Naive thymus-derived CD8-positive, alpha-beta T cell (primary cell): Measurements from ENCODE around the gene CACNA2D2. TPM values are rescaled to one million over a fixed set of nuclear protein-coding genes. Genes with fewer than 3 reads are reported as not detected.

Source experiments
- ATAC-seq, 2 donors: fragments of 150-1000 bp; cut with Tn5 transposase in 1 of 2; sonication (Bioruptor Pico), chemical (Tn5 transposase) in 1 of 2; 1 replicate in 1 of 2; 2 replicates in 1 of 2; pipeline ENCODE4 v1.10.0; 2021; ENCODE audit warnings: mild to moderate bottlenecking in 2 of 2, moderate library complexity in 2 of 2
- POLR2A ChIA-PET: fragments of 350-600 bp; sonication (Branson Sonifier 250); formaldehyde crosslinking; loops from one replicate; lab custom pipeline; 2021; ENCODE audit warnings: antibody characterized with exemption; lab: Charles Lee
- DNase-seq, 10 donors: peaks; one replicate each; pipeline versions ENCODE4 v3.0.0 to v3.0.0-alpha.2; 2020 to 2022
- H3K27ac Mint-ChIP-seq, 10 donors: one replicate each; pipeline ENCODE4 v1.8.0; 2020 to 2022; ENCODE audit warnings: mild to moderate bottlenecking in 10 of 10, mixed read lengths in 10 of 10, moderate library complexity in 4 of 10, inconsistent platforms in 1 of 10
- H3K27me3 Mint-ChIP-seq, 5 donors: one replicate each; pipeline ENCODE4 v1.8.0; 2021 to 2022; ENCODE audit warnings: mixed read lengths in 5 of 5
- H3K36me3 Mint-ChIP-seq, 3 donors: one replicate each; pipeline ENCODE4 v1.8.0; 2020 to 2022; ENCODE audit warnings: mixed read lengths in 3 of 3, mild to moderate bottlenecking in 2 of 3, inconsistent platforms in 1 of 3
- H3K4me1 Mint-ChIP-seq, 4 donors: one replicate each; pipeline ENCODE4 v1.8.0; 2021 to 2022; ENCODE audit warnings: mixed read lengths in 4 of 4
- H3K4me3 Mint-ChIP-seq, 10 donors: one replicate each; pipeline ENCODE4 v1.8.0; 2020 to 2022; ENCODE audit warnings: mild to moderate bottlenecking in 10 of 10, mixed read lengths in 10 of 10, moderate library complexity in 6 of 10, inconsistent platforms in 1 of 10
- H3K9me3 Mint-ChIP-seq, 9 donors: one replicate each; pipeline ENCODE4 v1.8.0; 2020 to 2022; ENCODE audit warnings: mixed read lengths in 9 of 9, mild to moderate bottlenecking in 3 of 9, inconsistent platforms in 1 of 9, moderate library complexity in 1 of 9
- polyA plus RNA-seq, 3 donors: library from polyadenylated mRNA; unstranded; fragments of 300-500 nt; fragmentation: Illumina TruSeq; gene quantifications; one replicate each; pipeline ENCODE4 v1.2.3, GENCODE V29; 2021
- total RNA-seq, 8 experiments: library from RNA in 2 of 8; stranded (reverse) in 2 of 8; gene quantifications; one replicate each; pipeline ENCODE4 v1.2.3 and lab custom pipeline; 2021 to 2026

CACNA2D2 gene
- total and polyA plus RNA-seq, 5 experiments from 2014 or later, result 0.40 to 4.9 (median 1.5) TPM

GRCh38 chr3:50350527-50351322 lies 152.7 kb downstream of the CACNA2D2 start, which contains the start of the genes CYB561D2 and NPRL2:
TSS of gene CYB561D2 (plus strand) at chr3:50350862. CDS start at chr3:50351434, 572 bp downstream.
TSS of gene NPRL2 (minus strand) at chr3:50350775. CDS start at chr3:50350652, 123 bp downstream.
- peak within 1 kb of the TSS; percentile 94 to 99 (median 97) for H3K4me3 Mint-ChIP-seq

GRCh38 chr3:50350213-50350526 lies 153.3 kb downstream of the CACNA2D2 start:
- Mint-ChIP-seq H3K27ac (peak overlapping the region; percentile 98 to 100 (median 99)), H3K27me3 (no peaks in the 10 kb centered on the region), H3K9me3 (no peaks in the 10 kb centered on the region), H3K4me3 (peak overlapping the region; percentile 94 to 99 (median 97)), H3K4me1 (peaks cover 32 to 81% (median 70%) of the 10 kb centered on the region in 4 donors), H3K36me3 (peaks cover 0 to 35% (median 6%) of the 10 kb centered on the region in 3 donors)
- no peak for DNase-seq
- POLR2A ChIA-PET, result interaction anchor here (0.6 to 11.6 kb wide), 20 partner anchors 9 to 1355 kb away, joined by 3 to 318 read pairs (median 6); partner anchors contain the start of genes C3orf18, CISH, HEMK1 and HYAL3
- ATAC-seq, result no peak

More at GRCh38 chr3:50350527-50351322, 152.7 kb downstream of the CACNA2D2 start, which contains the start of the genes CYB561D2 and NPRL2:
- no peaks in the 10 kb centered on the region for H3K9me3 Mint-ChIP-seq
- H3K27me3 Mint-ChIP-seq, result no peaks in the 10 kb centered on the region
- peak within 1 kb of the TSS; percentile 98 to 100 (median 99) for H3K27ac Mint-ChIP-seq
- peaks cover 0 to 40% (median 6%) of the 10 kb centered on the region in 3 donors for H3K36me3 Mint-ChIP-seq
- ATAC-seq (peak; percentile 89 to 90), DNase-seq (peak; percentile 97 to 99 (median 99))
- POLR2A ChIA-PET, result interaction anchor here (0.5 to 11.6 kb wide), 22 partner anchors 9 to 1355 kb away, joined by 3 to 318 read pairs (median 4); partner anchors contain the start of genes C3orf18, CISH, DCAF1 and HEMK1
- peaks cover 34 to 82% (median 68%) of the 10 kb centered on the region in 4 donors for H3K4me1 Mint-ChIP-seq

DNA sequence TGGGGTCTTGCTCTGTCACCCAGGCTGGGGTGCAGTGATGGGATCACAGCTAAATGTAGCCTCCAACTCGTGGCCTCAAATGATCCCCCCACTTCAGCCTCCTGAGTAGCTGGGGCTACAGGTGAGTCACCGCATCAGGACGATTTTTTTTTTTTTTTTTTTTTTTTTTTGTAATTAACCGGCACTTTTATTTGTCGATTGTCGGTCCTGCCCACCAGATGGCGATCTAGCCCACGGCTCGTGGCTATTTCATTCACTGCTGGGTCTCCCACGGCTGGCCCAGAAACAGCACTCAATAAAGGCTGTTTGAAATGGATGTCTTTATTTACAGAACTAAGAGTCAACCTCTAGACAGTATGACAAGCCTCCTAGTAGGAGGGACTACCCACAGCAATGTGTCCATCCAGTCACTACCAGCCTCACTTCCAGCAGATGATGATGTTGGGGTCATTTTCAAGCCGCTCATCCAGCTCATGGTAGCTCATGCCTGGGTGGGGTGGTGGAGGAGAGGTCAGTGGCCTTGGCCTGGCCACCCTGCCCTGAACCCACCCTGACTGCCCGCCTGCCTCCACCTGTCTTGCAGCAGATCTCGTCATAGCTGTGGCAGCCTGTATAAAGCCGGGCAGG lies 156.1 kb downstream of the CACNA2D2 start:
- POLR2A ChIA-PET, result interaction anchor here (0.7 to 14.5 kb wide), 6 partner anchors 5 to 48 kb away, joined by 3 to 318 read pairs (median 54); partner anchors contain the start of genes CYB561D2, HYAL3, NAA80 and NPRL2
- peak; percentile 57 to 86 (median 70) for DNase-seq
- Mint-ChIP-seq H3K4me3 (peak overlapping the region in 8 of 10 donors; percentile 8 to 96 (median 50)), H3K36me3 (peaks cover 0 to 20% (median 4%) of the 10 kb centered on the region in 3 donors), H3K9me3 (no peaks in the 10 kb centered on the region), H3K27ac (peak overlapping the region in 9 of 10 donors; percentile 21 to 99 (median 81)), H3K27me3 (no peaks in the 10 kb centered on the region), H3K4me1 (peaks cover 31 to 82% (median 74%) of the 10 kb centered on the region in 4 donors)
- peak in 1 of 2 donors; percentile 3 for ATAC-seq

GRCh38 chr3:50345586-50346234 lies 157.7 kb downstream of the CACNA2D2 start, which contains the start of gene ZMYND10:
TSS of gene ZMYND10 (minus strand) at chr3:50345732. CDS start at chr3:50345579, 153 bp downstream.
- H3K27ac Mint-ChIP-seq, result peak within 1 kb of the TSS in 8 of 10 donors; percentile 26 to 87 (median 60)
- DNase-seq (peak; percentile 62 to 85 (median 72)), ATAC-seq (peak; percentile 17 to 29)
- no peaks in the 10 kb centered on the region for H3K9me3 Mint-ChIP-seq
- H3K4me1 Mint-ChIP-seq, result peaks cover 27 to 80% (median 74%) of the 10 kb centered on the region in 4 donors
- peaks cover 0 to 17% (median 4%) of the 10 kb centered on the region in 3 donors for H3K36me3 Mint-ChIP-seq
- H3K4me3 Mint-ChIP-seq, result peak within 1 kb of the TSS; percentile 63 to 82 (median 72)
- POLR2A ChIA-PET, result interaction anchor here (0.7 to 14.5 kb wide), 9 partner anchors 7 to 266 kb away, joined by 3 to 318 read pairs (median 4); partner anchors contain the start of genes CISH, CYB561D2, HYAL3 and NAA80
- no peaks in the 10 kb centered on the region for H3K27me3 Mint-ChIP-seq

GRCh38 chr3:50345008-50345407 lies 158.4 kb downstream of the CACNA2D2 start:
- POLR2A ChIA-PET, result interaction anchor here (0.6 to 14.5 kb wide), 9 partner anchors 7 to 398 kb away, joined by 3 to 318 read pairs (median 4); partner anchors contain the start of genes CISH, CYB561D2, HYAL3 and NAA80
- peak overlapping the region in 1 of 10 donors; percentile 21 for H3K27ac Mint-ChIP-seq
- no peak for DNase-seq
- H3K9me3 Mint-ChIP-seq, result no peaks in the 10 kb centered on the region
- H3K4me1 Mint-ChIP-seq, result peaks cover 20 to 76% (median 70%) of the 10 kb centered on the region in 4 donors
- H3K36me3 Mint-ChIP-seq, result peaks cover 0 to 17% (median 4%) of the 10 kb centered on the region in 3 donors
- H3K27me3 Mint-ChIP-seq, result no peaks in the 10 kb centered on the region
- ATAC-seq, result no peak
- H3K4me3 Mint-ChIP-seq, result peak overlapping the region in 7 of 10 donors; percentile 11 to 82 (median 63)

DNA sequence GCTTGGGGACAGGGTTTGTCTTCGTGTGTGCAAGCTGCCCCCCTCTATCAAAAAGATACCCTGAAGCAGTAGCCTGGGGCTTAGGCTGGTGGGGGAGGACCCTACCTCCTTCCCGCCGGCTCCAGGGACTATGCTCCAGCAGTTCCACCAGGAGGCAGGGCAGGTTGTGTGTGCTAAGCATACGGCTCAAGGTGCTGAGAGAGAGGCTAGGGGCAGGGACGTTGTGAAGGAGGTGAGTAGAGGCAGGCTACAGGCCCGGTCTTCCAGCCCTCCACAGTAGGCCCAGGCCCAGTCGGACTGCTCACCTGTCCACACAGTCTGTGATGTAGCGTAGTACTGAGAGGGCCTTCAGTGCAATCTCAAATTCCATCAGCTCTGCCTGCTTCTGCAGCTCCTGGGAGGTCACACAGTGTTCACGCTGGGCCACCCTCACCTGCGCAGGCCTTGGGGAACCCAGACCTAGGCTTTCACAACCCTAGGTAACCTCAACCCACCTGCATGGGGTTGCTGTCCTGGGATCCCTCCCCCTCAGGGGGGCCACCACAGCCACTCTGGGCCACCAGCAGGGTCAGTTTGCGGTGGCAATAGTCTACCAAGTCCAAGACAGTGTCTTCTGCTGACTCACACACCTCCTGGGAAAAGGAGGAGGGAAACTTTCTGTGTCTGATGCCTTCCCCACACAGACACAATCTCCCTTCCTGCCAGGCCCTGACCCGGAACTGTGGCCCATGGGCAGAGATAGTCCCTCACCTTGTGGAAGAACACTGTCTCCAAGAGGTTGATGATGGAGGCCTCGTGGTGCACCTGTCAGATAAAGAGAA lies 160.4 kb downstream of the CACNA2D2 start:
- POLR2A ChIA-PET, result interaction anchor here (0.8 to 14.5 kb wide), 6 partner anchors 8 to 107 kb away, joined by 3 to 318 read pairs (median 4); partner anchors contain the start of genes CYB561D2, GNAI2, NPRL2 and TMEM115
- peak overlapping the region in 8 of 10 donors; percentile 41 to 96 (median 84) for H3K27ac Mint-ChIP-seq
- no peaks in the 10 kb centered on the region for H3K27me3 Mint-ChIP-seq
- H3K36me3 Mint-ChIP-seq, result peaks cover 0 to 7% (median 2%) of the 10 kb centered on the region in 3 donors
- H3K4me1 Mint-ChIP-seq, result peaks cover 24 to 76% (median 70%) of the 10 kb centered on the region in 4 donors
- ATAC-seq (no peak), DNase-seq (no peak)
- no peaks in the 10 kb centered on the region for H3K9me3 Mint-ChIP-seq
- H3K4me3 Mint-ChIP-seq, result peak overlapping the region in 2 of 10 donors; percentile 2 to 41

DNA sequence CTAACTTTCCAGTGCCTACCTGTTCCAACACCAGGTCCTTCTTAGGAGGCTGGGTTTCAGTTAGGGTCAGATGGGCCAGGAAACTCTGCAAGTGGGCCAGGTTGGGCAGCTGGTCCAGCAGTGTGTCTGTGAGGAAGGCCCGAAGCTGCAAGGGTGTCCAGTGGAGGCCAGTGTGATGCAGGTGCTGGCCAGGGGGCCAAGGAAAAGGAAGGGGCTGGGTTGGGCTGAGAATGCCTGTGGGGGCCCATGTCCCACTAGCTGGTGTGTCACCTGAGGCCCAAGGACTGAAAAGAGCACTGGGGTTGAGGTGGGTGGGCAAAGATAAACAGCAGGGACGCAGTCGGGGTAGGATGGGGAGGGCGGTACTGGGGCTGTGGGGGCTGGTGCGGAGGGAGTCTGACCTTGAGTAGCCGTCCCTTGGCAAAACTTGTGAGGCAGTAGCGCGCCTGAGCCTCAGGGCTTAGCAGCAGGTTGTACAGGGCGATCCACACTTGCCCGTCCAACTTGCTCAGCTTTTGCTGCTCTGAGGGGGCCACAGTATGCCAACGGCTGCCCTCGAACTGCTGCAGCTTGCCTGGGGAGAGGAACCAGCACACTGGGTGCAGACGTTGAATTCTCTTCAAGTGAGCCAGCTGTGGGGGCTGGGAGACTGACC lies 161.3 kb downstream of the CACNA2D2 start:
- H3K9me3 Mint-ChIP-seq, result no peaks in the 10 kb centered on the region
- peak overlapping the region; percentile 74 to 96 (median 86) for H3K27ac Mint-ChIP-seq
- no peaks in the 10 kb centered on the region for H3K36me3 Mint-ChIP-seq
- peak overlapping the region in 5 of 10 donors; percentile 14 to 86 (median 43) for H3K4me3 Mint-ChIP-seq
- no peak for ATAC-seq
- no peaks in the 10 kb centered on the region for H3K27me3 Mint-ChIP-seq
- POLR2A ChIA-PET, result interaction anchor here (0.8 to 14.5 kb wide), 8 partner anchors 10 to 227 kb away, joined by 3 to 318 read pairs (median 14); partner anchors contain the start of genes CYB561D2, HEMK1, HYAL2 and NPRL2
- peaks cover 27 to 76% (median 67%) of the 10 kb centered on the region in 4 donors for H3K4me1 Mint-ChIP-seq
- no peak for DNase-seq

DNA sequence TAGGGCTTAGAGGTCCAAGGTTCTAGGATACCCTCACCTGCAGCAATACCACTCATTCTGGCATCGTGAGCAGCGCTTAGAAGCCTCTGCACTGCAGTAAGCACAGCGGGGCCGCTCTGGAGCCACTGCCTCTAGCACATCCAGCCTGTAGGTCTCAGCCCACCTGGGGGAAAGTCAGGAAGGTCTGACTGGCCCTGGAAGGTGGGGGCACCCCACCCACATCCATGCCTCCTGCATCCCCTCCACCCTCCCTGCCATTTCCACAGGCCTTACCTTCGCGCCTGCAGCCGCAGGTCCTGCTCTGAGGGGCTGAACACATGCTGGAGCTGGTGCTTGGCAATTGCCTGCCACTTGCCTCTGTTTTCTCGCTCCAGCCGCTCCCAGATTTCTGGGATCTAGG lies 161.9 kb downstream of the CACNA2D2 start:
- ATAC-seq (no peak), DNase-seq (peak in 1 of 10 donors; percentile 37)
- H3K9me3 Mint-ChIP-seq, result no peaks in the 10 kb centered on the region
- peaks cover 0 to 1% (median 0%) of the 10 kb centered on the region in 3 donors for H3K36me3 Mint-ChIP-seq
- H3K4me1 Mint-ChIP-seq, result peaks cover 28 to 79% (median 65%) of the 10 kb centered on the region in 4 donors
- H3K27me3 Mint-ChIP-seq, result no peaks in the 10 kb centered on the region
- H3K4me3 Mint-ChIP-seq, result peak overlapping the region; percentile 76 to 98 (median 88)
- POLR2A ChIA-PET, result interaction anchor here (0.8 to 14.5 kb wide), 10 partner anchors 10 to 267 kb away, joined by 3 to 318 read pairs (median 14); partner anchors contain the start of genes CYB561D2, HEMK1, HYAL2 and HYAL3
- peak overlapping the region; percentile 74 to 96 (median 90) for H3K27ac Mint-ChIP-seq

DNA sequence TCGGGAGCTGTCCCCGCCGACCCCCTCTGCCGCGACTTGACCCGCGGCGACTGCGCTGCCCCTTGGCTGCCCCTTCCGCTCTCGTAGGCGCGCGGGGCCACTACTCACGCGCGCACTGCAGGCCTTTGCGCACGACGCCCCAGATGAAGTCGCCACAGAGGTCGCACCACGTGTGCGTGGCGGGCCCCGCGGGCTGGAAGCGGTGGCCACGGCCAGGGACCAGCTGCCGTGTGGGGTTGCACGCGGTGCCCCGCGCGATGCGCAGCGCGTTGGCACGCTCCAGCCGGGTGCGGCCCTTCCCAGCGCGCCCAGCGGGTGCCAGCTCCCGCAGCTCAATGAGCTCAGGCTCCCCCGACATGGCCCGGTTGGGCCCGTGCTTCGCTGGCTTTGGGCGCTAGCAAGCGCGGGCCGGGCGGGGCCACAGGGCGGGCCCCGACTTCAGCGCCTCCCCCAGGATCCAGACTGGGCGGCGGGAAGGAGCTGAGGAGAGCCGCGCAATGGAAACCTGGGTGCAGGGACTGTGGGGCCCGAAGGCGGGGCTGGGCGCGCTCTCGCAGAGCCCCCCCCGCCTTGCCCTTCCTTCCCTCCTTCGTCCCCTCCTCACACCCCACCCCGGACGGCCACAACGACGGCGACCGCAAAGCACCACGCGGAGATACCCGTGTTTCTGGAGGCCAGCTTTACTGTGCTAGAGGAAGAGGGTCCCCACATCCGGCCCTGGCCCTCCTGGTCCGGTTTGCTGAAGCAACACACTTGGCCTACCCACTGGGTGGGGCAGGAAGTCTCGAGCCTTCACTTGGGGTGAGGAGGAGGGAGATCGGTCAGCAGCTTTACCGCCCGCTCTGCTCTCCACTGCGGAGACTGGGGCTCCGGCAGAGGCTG lies 162.7 kb downstream of the CACNA2D2 start, which contains the start of gene RASSF1:
Gene RASSF1 (minus strand): TSS at position 389 of the 882 bp plus-strand sequence. CDS start 31 bp downstream, at position 358.
- POLR2A ChIA-PET, result interaction anchor here (0.5 to 14.5 kb wide), 15 partner anchors 9 to 1868 kb away, joined by 3 to 318 read pairs (median 6); partner anchors contain the start of genes CYB561D2, HEMK1, HYAL2 and HYAL3
- ATAC-seq, result peak; percentile 14 to 19
- H3K4me3 Mint-ChIP-seq, result peak within 1 kb of the TSS; percentile 86 to 98 (median 94)
- peak in 9 of 10 donors; percentile 38 to 78 (median 51) for DNase-seq
- H3K4me1 Mint-ChIP-seq, result peaks cover 27 to 78% (median 66%) of the 10 kb centered on the region in 4 donors
- H3K27me3 Mint-ChIP-seq, result no peaks in the 10 kb centered on the region
- H3K36me3 Mint-ChIP-seq, result peaks cover 0 to 3% (median 0%) of the 10 kb centered on the region in 3 donors
- no peaks in the 10 kb centered on the region for H3K9me3 Mint-ChIP-seq
- peak within 1 kb of the TSS; percentile 94 to 99 (median 96) for H3K27ac Mint-ChIP-seq
